Measurements from ENCODE around the gene CCDC8.
"Not testable (repeated sequence)": the region's sequence is repeated elsewhere in the genome, so short reads cannot be mapped to it uniquely, and the experiment has no call there.

CCDC8 gene

GRCh38 chr19:46420056-46420455 lies 6.7 kb upstream of the CCDC8 start:
- no peak for TF ChIP-seq CTCF (IDR thresholded peaks at IDR 0.05; ENCODE audit: control insufficient read depth, extremely low read depth, insufficient read depth)
- DNase-seq (ENCODE audit: low read depth) = no peak
- no peak overlapping the region for H3K4me3 ChIP-seq (ENCODE audit: low read depth, low read length)

GRCh38 chr19:46415804-46416709 lies 2.7 kb upstream of the CCDC8 start:
- H3K4me3 ChIP-seq (ENCODE audit: low read depth, low read length); DNase-seq (ENCODE audit: low read depth): not testable (repeated sequence)

GRCh38 chr19:46414899-46415298 lies 1.5 kb upstream of the CCDC8 start:
- H3K4me3 ChIP-seq (ENCODE audit: low read depth, low read length); DNase-seq (ENCODE audit: low read depth): not testable (repeated sequence)

GRCh38 chr19:46412650-46413261 lies 608 bp downstream of the CCDC8 start:
- H3K4me3 ChIP-seq (ENCODE audit: low read depth, low read length) = no peak overlapping the region
- no peak for TF ChIP-seq CTCF (IDR thresholded peaks at IDR 0.05; ENCODE audit: control insufficient read depth, extremely low read depth, insufficient read depth)
- no peak for DNase-seq (ENCODE audit: low read depth)

- H3K4me3 ChIP-seq (ENCODE audit: low read depth, low read length) = no peak overlapping the region
- no peak for DNase-seq (ENCODE audit: low read depth)
- TF ChIP-seq CTCF (IDR thresholded peaks at IDR 0.05; ENCODE audit: control insufficient read depth, extremely low read depth, insufficient read depth) = no peak
Observed at GRCh38 chr19:46411925-46412649, 1.3 kb downstream of the CCDC8 start.

- no peak overlapping the region for H3K4me3 ChIP-seq (ENCODE audit: low read depth, low read length)
- no peak for DNase-seq (ENCODE audit: low read depth)
- TF ChIP-seq CTCF (IDR thresholded peaks at IDR 0.05; ENCODE audit: control insufficient read depth, extremely low read depth, insufficient read depth) = no peak
Observed at GRCh38 chr19:46411088-46411924, 2.1 kb downstream of the CCDC8 start.

GRCh38 chr19:46410205-46411087 lies 2.9 kb downstream of the CCDC8 start:
- no peak for TF ChIP-seq CTCF (IDR thresholded peaks at IDR 0.05; ENCODE audit: control insufficient read depth, extremely low read depth, insufficient read depth)
- no peak overlapping the region for H3K4me3 ChIP-seq (ENCODE audit: low read depth, low read length)
- no peak for DNase-seq (ENCODE audit: low read depth)

All from LNCaP clone FGC (cell line).